HG03460 (cell line): Measurements from ENCODE around the gene ST6GALNAC4.

Experiments
- ATAC-seq: cut with Tn5 transposase; IDR thresholded peaks from one replicate; pipeline ENCODE4 v1.9.1; 2021; ENCODE audit not compliant: unreplicated experiment

ST6GALNAC4 gene

GRCh38 chr9:127947841-127948710 lies 31.2 kb upstream of the ST6GALNAC4 start:
- no peak for ATAC-seq

- ATAC-seq: no peak
These were observed 29.9 kb upstream of the ST6GALNAC4 start for GRCh38 chr9:127946728-127947127.

- no peak for ATAC-seq
These were observed 29.1 kb upstream of the ST6GALNAC4 start for GRCh38 chr9:127945942-127946341.

- ATAC-seq: no peak
These were observed 28.5 kb upstream of the ST6GALNAC4 start for GRCh38 chr9:127945338-127945737.

DNA sequence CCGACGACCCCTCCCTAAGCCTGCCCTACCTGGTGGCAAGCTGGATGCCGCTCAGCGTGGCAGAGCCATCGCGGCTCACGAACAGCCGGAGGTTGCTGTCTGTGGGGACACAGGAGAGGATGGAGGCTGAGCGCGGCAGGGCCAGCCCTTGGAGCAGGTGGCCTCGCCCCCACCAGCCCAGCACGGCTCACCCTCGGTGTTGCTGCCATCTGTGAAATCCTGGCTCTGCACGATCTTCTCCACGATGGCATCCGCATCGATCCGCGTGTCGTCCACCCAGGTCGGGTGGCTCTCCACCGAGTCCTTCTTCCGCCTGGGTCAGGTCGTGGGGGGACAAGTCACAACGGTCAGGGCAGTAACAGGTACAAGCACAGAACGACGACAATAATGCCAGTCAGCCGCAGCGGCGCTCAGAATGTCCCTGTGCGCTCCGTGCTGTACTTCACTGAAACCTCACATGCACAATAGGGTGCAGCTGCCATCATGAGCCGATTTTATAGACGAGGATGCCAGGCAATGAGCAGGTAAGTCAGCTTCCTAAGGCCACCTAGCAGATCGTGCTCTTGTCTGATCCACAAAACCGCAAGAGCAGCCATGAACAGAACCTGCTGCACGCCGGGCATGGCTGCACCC lies 27.9 kb upstream of the ST6GALNAC4 start:
- ATAC-seq: no peak

DNA sequence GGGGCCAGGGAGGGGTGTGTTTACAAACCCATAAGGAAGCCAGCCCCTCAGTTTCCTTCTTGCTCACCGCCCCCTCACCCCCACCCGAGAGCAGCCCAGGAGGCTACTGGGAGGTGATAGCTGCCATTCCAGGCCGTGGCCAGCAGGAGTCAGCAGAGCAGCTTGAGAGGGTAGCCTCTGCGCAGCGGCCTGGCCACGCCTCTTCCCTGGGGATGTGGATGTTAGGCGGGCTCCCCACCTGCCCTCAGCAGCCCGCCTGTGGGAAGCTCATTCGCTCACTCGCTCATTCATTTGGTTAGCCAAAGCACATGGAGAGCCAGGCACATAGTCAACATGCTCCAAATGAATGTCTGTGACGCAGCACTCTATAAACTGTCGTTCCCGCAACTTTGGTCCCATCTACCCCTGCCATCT lies 26.9 kb upstream of the ST6GALNAC4 start:
- ATAC-seq: no peak

DNA sequence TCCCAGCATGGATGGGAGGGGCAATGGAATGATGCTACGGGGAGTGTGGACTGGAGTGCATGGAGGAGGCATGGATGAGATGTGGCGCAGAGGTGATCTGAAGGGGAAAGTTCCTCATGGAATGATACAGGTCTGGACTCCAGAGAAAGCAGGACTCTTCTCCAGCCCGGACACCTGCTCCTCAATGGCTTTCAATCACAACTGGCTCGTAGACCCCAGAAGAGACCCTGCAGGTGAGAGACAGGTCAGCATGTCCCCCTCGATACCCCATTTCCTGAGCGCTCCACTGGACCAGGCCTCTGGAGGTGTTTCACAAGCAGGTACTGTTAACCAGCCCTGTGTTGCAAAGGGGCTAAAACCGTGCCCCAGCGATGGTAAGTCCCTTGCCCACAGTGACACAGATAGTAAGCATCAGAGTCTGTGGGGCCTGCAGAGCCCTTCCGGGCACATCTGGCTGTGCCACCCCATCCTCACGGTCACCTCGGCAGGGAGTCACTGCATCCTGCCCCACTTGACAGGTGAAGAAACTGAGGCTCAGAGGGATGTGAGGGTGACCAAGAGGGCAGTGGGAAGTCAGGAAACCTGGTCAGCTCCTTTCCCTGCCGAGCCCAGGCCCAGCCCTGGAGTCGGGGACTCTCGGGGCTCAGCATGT lies 26.3 kb upstream of the ST6GALNAC4 start:
- ATAC-seq: no peak

- no peak for ATAC-seq
These were observed 25.6 kb upstream of the ST6GALNAC4 start for GRCh38 chr9:127942216-127943010.

DNA sequence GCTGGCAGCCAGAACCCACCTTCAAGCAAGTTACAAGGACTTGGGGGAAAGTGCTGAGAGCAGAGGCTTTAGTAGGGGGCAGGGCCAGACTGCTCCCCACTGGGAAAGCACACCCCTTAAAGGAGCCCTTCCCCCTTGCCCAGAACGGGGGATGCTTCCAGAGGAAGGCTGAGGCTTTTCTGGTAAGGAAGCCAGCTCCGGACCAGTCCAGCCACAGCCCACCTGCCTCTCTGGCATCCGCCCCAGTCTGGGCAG lies 25.0 kb upstream of the ST6GALNAC4 start:
- no peak for ATAC-seq

DNA sequence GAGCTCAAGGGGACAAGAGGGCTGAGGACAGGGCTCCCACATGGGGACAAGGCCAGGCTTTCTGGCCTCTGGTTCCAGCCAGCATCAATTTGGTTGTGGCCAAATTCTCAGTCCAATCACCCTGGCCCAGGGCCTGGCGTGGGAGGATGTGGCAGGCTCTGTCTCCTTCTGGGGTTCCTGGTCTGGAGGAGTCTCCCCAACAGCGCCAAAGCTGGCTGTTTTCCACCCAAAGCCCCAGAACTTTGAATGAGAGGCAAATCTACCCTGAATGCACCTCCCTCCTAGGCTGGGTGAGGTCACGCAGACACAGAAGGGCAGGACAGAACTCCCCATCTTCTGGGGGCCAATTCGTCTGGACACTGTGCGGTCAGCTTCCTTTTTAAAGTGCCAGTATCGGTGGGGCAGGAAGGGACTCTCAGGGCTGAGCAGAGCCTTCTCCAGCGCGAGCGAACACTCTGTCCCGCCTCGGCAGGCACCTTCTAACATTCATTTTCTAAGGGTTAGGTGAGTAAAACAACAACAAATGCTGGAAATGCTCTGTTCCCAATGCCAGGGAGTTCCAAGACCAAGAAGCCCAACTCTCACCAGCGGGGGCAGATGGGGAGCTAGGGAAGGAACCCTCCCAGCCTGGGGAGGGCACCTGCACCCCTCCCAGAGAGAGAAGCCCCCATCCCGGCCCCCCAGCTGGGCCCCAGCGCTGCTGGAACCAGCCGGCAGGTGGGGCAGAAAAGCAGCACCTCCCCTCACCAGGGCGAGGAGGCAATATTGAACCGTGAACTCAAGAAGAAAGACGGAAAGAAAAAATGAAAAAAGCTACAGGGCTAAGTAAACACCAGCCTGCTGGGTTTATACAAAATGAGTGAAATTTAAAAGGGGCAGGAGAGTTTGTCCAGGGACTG lies 24.5 kb upstream of the ST6GALNAC4 start:
- no peak for ATAC-seq

- no peak for ATAC-seq
These were observed 23.8 kb upstream of the ST6GALNAC4 start for GRCh38 chr9:127940593-127940992.

DNA sequence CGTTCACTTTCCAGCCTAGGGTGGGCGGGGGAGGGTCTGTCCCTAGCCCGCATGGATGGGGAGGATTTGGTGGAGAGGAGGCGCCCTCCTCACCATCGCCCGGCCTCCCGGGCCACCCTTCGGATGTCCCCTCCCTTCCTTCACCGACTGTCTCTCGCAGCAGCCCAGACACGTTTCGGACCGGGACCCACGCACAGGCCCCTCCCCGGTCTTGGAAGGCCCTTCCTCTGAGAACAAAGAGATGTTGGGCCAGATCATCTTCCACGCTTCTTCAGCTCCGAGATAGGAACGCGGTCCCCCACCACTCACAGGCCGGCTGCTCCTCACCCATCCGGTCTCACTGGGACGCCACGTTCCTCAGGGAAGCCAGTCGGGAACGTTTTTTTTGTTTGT lies 21.5 kb upstream of the ST6GALNAC4 start:
- no peak for ATAC-seq

- peak; percentile 93 for ATAC-seq
These were observed 20.8 kb upstream of the ST6GALNAC4 start, which contains the start of gene DPM2 for GRCh38 chr9:127937388-127938297. Gene DPM2, minus strand, starts transcription at chr9:127937854. Its CDS starts 34 bp downstream, at chr9:127937820.

GRCh38 chr9:127937056-127937387 lies 20.2 kb upstream of the ST6GALNAC4 start:
- no peak for ATAC-seq

GRCh38 chr9:127936347-127936852 lies 19.6 kb upstream of the ST6GALNAC4 start:
- no peak for ATAC-seq

DNA sequence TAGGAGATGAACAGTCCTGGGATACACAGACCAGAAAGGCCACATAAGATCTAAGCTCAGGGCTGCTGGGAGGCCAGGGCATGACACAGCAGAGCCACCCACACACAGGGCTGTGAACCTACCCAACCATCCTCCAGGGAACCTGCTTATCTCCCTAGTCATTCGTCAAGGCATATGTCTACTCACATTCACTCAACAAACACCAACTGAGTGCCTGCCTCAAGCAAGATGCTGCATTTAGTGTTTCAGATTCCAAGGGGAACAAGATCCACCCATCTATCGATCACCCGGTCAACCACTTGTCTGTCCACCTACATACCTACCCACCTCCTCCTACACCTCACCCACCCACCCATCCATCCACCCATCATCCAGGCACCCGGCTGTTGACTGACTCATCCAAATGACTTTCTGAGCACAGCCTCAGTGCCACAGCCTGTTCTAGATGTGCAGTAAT lies 19.0 kb upstream of the ST6GALNAC4 start:
- ATAC-seq: no peak

DNA sequence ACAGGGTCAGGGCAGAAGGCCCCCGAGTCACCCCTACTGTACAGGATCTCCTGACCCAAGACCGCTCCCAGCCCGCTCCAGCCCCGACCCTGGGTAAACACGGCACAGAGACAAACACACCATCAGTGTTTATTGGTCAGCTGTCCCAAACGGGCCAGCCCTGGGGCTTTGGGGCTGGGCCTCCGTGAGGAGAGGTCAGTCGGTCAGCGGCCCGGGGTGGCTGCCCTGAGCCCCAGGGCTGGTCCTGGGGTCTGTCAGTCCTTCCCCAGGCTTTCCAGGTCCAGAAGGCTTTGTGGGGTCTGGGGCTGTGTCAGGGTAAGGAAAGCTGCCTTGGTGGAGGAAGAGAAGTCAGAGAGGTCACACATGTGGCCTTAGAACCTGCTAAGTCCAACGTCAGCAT lies 18.1 kb upstream of the ST6GALNAC4 start:
- no peak for ATAC-seq

GRCh38 chr9:127934248-127934647 lies 17.4 kb upstream of the ST6GALNAC4 start:
- no peak for ATAC-seq
